ENCODE data around the gene GPHN. TPM values are rescaled to one million over a fixed set of nuclear protein-coding genes. Genes with fewer than 3 reads are reported as not detected.

Gene GPHN
- total and polyA plus RNA-seq, 2 donors from 2014 or later: 35.4 to 62.0 TPM

- no peaks in the 10 kb centered on the region for H3K9me3 ChIP-seq (ENCODE audit: control insufficient read depth in 2 of 3, insufficient read depth in 1 of 3, low read length in 3 of 3)
- no peak overlapping the region for H3K27ac ChIP-seq (ENCODE audit: low read depth in 2 of 2, low read length in 2 of 2)
- TF ChIP-seq CTCF (IDR thresholded peaks at IDR 0.05; ENCODE audit: borderline replicate concordance, extremely low read depth, insufficient read depth): no peak
- intact Hi-C loops (cut with DNase I): no loop called here
- H3K9ac ChIP-seq (ENCODE audit: low read length in 3 of 3): no peak overlapping the region
- FAIRE-seq (no peak), DNase-seq (no peak)
- H3K27me3 ChIP-seq (ENCODE audit: control insufficient read depth, insufficient read depth, low read length): no peaks in the 10 kb centered on the region
- H3K4me1 ChIP-seq (ENCODE audit: control insufficient read depth in 2 of 3, insufficient read depth in 2 of 3, low read depth in 1 of 3, low read length in 3 of 3): peaks cover 0 to 6% (median 0%) of the 10 kb centered on the region in 3 donors
- H3K36me3 ChIP-seq (ENCODE audit: control insufficient read depth in 2 of 3, insufficient read depth in 3 of 3, low read length in 3 of 3): no peaks in the 10 kb centered on the region
- no peak overlapping the region for H3K4me3 ChIP-seq (ENCODE audit: low read length in 3 of 3)
Observed at GRCh38 chr14:66636240-66636639, 128.3 kb downstream of the GPHN start.

GRCh38 chr14:66638689-66639088 is 130.7 kb downstream of the GPHN start:
- no peak overlapping the region for H3K27ac ChIP-seq (ENCODE audit: low read depth in 2 of 2, low read length in 2 of 2)
- DNase-seq (no peak), FAIRE-seq (no peak)
- H3K9ac ChIP-seq (ENCODE audit: low read length in 3 of 3): no peak overlapping the region
- TF ChIP-seq CTCF (IDR thresholded peaks at IDR 0.05; ENCODE audit: borderline replicate concordance, extremely low read depth, insufficient read depth): no peak
- no peak overlapping the region for H3K4me3 ChIP-seq (ENCODE audit: low read length in 3 of 3)
- no peaks in the 10 kb centered on the region for H3K36me3 ChIP-seq (ENCODE audit: control insufficient read depth in 2 of 3, insufficient read depth in 3 of 3, low read length in 3 of 3)
- intact Hi-C loops (cut with DNase I): no loop called here
- H3K27me3 ChIP-seq (ENCODE audit: control insufficient read depth, insufficient read depth, low read length): no peaks in the 10 kb centered on the region
- H3K9me3 ChIP-seq (ENCODE audit: control insufficient read depth in 2 of 3, insufficient read depth in 1 of 3, low read length in 3 of 3): no peaks in the 10 kb centered on the region
- peaks cover 0 to 6% (median 0%) of the 10 kb centered on the region in 3 donors for H3K4me1 ChIP-seq (ENCODE audit: control insufficient read depth in 2 of 3, insufficient read depth in 2 of 3, low read depth in 1 of 3, low read length in 3 of 3)

GRCh38 chr14:66641861-66642635 is 134.1 kb downstream of the GPHN start:
- TF ChIP-seq CTCF (IDR thresholded peaks at IDR 0.05; ENCODE audit: borderline replicate concordance, extremely low read depth, insufficient read depth): no peak
- Histone ChIP-seq H3K4me1 (ENCODE audit: control insufficient read depth in 2 of 3, insufficient read depth in 2 of 3, low read depth in 1 of 3, low read length in 3 of 3) (no peaks in the 10 kb centered on the region), H3K4me3 (ENCODE audit: low read length in 3 of 3) (no peak overlapping the region), H3K9ac (ENCODE audit: low read length in 3 of 3) (no peak overlapping the region), H3K9me3 (ENCODE audit: control insufficient read depth in 2 of 3, insufficient read depth in 1 of 3, low read length in 3 of 3) (no peaks in the 10 kb centered on the region), H3K27ac (ENCODE audit: low read depth in 2 of 2, low read length in 2 of 2) (no peak overlapping the region), H3K27me3 (ENCODE audit: control insufficient read depth, insufficient read depth, low read length) (no peaks in the 10 kb centered on the region), H3K36me3 (ENCODE audit: control insufficient read depth in 2 of 3, insufficient read depth in 3 of 3, low read length in 3 of 3) (no peaks in the 10 kb centered on the region)
- FAIRE-seq (no peak), DNase-seq (no peak)
- intact Hi-C loops (cut with DNase I): no loop called here

Data from kidney (tissue), 14 donors.